Choroid plexus epithelial cell (primary cell): ENCODE measurements around the gene MKI67.
"Not testable (repeated sequence)": the region's sequence is repeated elsewhere in the genome, so short reads cannot be mapped to it uniquely, and the experiment has no call there.

Experiments
- DNase-seq: peaks from one replicate; pipeline ENCODE4 v3.0.0-alpha.2; 2010; ENCODE audit warnings: low read depth
- H3K4me3 ChIP-seq: 2 replicates; pipeline ENCODE4 v1.5.1; 2011; ENCODE audit warnings: low read depth, mild to moderate bottlenecking, control low read depth, low read length, moderate library complexity
- CTCF ChIP-seq: conservative IDR thresholded peaks from 2 replicates; pipeline ENCODE4 v1.5.1; 2011; ENCODE audit warnings: low read depth, mild to moderate bottlenecking, control low read depth, inconsistent platforms, low read length, moderate library complexity

Gene MKI67

DNA sequence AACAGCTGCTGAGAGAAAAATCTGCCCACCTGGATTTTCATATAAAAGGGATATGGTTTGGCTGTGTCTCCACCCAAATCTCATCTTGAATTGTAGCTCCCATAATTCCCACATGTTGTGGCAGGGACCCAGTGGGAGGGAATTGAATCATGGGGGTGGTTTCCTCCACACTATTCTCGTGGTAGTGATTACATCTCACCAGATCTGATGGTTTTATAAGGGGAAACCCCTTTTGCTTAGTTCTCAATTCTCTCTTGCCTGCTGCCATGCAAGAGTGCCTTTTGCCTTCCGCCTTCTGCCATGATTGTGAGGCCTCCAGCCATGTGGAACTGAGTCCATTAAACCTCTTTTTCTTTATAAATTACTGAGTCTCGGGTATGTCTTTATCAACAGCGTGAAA is 20.8 kb upstream of the MKI67 start:
- no peak for DNase-seq
- H3K4me3 ChIP-seq, result no peak overlapping the region

GRCh38 chr10:128144547-128144946 is 18.3 kb upstream of the MKI67 start:
- TF ChIP-seq CTCF, result no peak
- DNase-seq, result no peak
- no peak overlapping the region for H3K4me3 ChIP-seq

More for the DNA sequence above, 20.8 kb upstream of the MKI67 start:
- TF ChIP-seq CTCF, result no peak

DNA sequence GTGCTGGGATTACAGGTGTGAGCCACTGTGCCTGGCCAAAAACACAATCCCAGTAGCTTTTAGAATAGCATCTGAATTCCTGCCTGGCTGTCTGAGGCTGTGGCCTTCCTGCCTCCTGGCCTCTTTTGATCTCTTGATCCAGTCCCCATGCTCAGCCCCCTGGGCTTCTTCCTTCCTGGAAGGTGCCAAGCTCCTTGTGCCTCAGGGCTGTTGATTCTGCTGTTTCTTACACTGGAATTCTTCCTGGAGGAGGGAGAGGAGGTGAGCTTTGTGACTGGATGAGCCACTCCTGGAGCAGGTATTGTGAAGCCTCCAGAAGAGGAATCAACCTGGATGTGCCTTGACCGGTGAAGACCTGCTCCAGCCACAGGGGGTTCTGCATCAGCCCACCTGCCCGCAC is 17.3 kb upstream of the MKI67 start:
- no peak overlapping the region for H3K4me3 ChIP-seq
- no peak for TF ChIP-seq CTCF
- no peak for DNase-seq

DNA sequence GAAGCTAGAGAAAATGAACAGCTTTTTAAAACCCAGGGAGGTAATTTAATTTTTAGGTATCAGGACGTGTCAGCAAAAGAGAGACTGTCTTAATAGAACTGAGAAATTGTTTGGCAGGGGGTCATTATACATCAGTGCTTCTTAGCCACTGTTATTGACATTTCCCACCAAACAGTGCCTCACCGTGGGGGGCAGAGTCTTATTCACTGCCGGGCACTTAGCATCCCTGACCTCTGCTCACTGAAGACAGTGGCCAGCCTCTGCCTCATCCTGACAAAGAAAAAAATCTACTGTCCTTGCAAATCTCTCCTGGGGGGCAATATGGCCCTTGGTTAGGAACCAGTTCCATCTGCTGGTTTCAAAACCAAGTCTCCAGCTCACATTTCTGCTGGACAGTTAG is 14.2 kb upstream of the MKI67 start:
- no peak for TF ChIP-seq CTCF
- DNase-seq, result no peak
- H3K4me3 ChIP-seq, result no peak overlapping the region

DNA sequence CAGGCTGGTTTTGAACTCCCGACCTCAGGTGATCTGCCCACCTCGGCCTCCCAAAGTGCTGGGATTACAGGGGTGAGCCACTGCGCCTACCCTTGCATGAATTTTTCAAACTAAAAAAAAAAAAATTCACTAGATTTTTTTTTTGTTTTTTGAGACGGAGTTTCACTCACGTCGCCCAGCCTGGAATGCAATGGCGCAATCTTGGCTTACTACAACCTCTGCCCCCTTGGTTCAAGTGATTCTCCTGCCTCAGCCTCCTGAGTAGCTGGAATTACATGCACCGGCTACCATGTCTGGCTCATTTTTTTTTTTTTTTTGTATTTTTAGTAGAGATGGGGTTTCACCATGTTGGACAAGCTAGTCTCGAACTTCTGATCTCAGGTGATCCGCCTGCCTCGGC is 12.2 kb upstream of the MKI67 start:
- H3K4me3 ChIP-seq, result not testable (repeated sequence)
- peak; percentile 55 for DNase-seq

DNA sequence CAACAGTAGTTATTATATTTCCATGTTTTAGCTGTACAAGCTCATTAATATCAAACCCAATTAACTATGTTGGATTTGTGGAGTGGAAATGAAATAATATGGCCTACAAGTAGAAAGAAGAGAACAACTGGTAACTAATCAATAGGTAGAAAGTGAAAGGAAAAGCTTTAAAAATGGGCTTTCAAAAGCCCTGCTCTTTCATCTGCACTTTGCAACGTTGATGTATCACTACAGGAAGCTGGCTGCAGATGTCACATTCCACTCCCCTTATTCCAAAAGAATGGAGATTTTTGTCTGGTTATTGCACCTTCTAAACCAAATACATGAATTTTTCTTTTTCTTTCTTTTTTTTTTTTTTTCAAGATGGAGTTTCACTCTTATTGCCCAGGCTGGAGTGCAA is 11.7 kb upstream of the MKI67 start:
- peak; percentile 19 for DNase-seq

DNA sequence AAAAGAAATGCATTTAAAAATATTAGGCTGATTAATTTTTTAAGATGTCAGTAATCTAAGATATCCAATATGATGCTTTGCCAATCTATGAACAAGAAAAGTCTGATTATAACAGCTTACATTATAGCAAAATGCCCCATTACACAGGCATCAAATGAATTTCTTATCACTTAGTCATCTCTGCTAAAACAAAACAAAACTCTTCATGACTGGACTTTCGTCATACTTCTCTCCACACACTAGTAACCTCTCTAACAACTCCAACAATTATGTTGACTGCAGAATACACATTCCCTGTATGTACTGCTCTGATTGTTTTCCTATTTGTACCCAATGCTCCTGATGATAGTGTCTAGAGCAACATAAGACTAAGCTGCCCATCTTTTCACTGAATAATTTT is 3.8 kb upstream of the MKI67 start:
- peak; percentile 51 for DNase-seq
- no peak overlapping the region for H3K4me3 ChIP-seq
- TF ChIP-seq CTCF, result no peak

More for the DNA sequence above, 11.7 kb upstream of the MKI67 start:
- no peak overlapping the region for H3K4me3 ChIP-seq
- TF ChIP-seq CTCF, result no peak

- no peak overlapping the region for H3K4me3 ChIP-seq
- no peak for TF ChIP-seq CTCF
- DNase-seq, result no peak
These were observed 2.4 kb upstream of the MKI67 start for GRCh38 chr10:128128582-128128981.
